ENCODE data around the gene DHCR24.

Gene DHCR24

GRCh38 chr1:54850069-54850730 lies 36.8 kb downstream of the DHCR24 start:
- Mint-ChIP-seq H3K27me3 (no peaks in the 10 kb centered on the region), H3K36me3 (peaks cover 17% of the 10 kb centered on the region), H3K27ac (no peak overlapping the region), H3K9me3 (peaks cover 2% of the 10 kb centered on the region), H3K4me3 (no peak overlapping the region), H3K4me1 (no peaks in the 10 kb centered on the region)
- DNase-seq (ENCODE audit: low spot score in 2 of 2) (no peak), ATAC-seq (ENCODE audit: low read depth) (no peak)

GRCh38 chr1:54849219-54850068 lies 37.6 kb downstream of the DHCR24 start:
- DNase-seq (ENCODE audit: low spot score in 2 of 2): no peak
- no peak overlapping the region for H3K4me3 Mint-ChIP-seq
- ATAC-seq (ENCODE audit: low read depth): no peak
- no peaks in the 10 kb centered on the region for H3K4me1 Mint-ChIP-seq
- peaks cover 2% of the 10 kb centered on the region for H3K9me3 Mint-ChIP-seq
- H3K27ac Mint-ChIP-seq: no peak overlapping the region
- H3K36me3 Mint-ChIP-seq: peaks cover 16% of the 10 kb centered on the region
- no peaks in the 10 kb centered on the region for H3K27me3 Mint-ChIP-seq

- no peak overlapping the region for H3K27ac Mint-ChIP-seq
- no peaks in the 10 kb centered on the region for H3K27me3 Mint-ChIP-seq
- no peak for ATAC-seq (ENCODE audit: low read depth)
- H3K36me3 Mint-ChIP-seq: peaks cover 16% of the 10 kb centered on the region
- no peak for DNase-seq (ENCODE audit: low spot score in 2 of 2)
- H3K4me1 Mint-ChIP-seq: no peaks in the 10 kb centered on the region
- no peak overlapping the region for H3K4me3 Mint-ChIP-seq
- H3K9me3 Mint-ChIP-seq: peaks cover 2% of the 10 kb centered on the region
These were observed 38.7 kb downstream of the DHCR24 start for GRCh38 chr1:54848134-54848948.

GRCh38 chr1:54846716-54847284 lies 40.2 kb downstream of the DHCR24 start:
- Mint-ChIP-seq H3K9me3 (peaks cover 2% of the 10 kb centered on the region), H3K27me3 (no peaks in the 10 kb centered on the region), H3K4me3 (no peak overlapping the region), H3K27ac (no peak overlapping the region), H3K4me1 (no peaks in the 10 kb centered on the region), H3K36me3 (peaks cover 11% of the 10 kb centered on the region)
- DNase-seq (ENCODE audit: low spot score in 2 of 2) (no peak), ATAC-seq (ENCODE audit: low read depth) (no peak)

GRCh38 chr1:54846301-54846700 lies 40.7 kb downstream of the DHCR24 start:
- Mint-ChIP-seq H3K9me3 (peaks cover 2% of the 10 kb centered on the region), H3K4me1 (no peaks in the 10 kb centered on the region), H3K27me3 (no peaks in the 10 kb centered on the region), H3K4me3 (no peak overlapping the region), H3K36me3 (peaks cover 9% of the 10 kb centered on the region), H3K27ac (no peak overlapping the region)
- ATAC-seq (ENCODE audit: low read depth): no peak
- no peak for DNase-seq (ENCODE audit: low spot score in 2 of 2)

- H3K36me3 Mint-ChIP-seq: peaks cover 7% of the 10 kb centered on the region
- H3K9me3 Mint-ChIP-seq: peaks cover 2% of the 10 kb centered on the region
- H3K27me3 Mint-ChIP-seq: no peaks in the 10 kb centered on the region
- no peak overlapping the region for H3K4me3 Mint-ChIP-seq
- DNase-seq (ENCODE audit: low spot score in 2 of 2): no peak
- no peaks in the 10 kb centered on the region for H3K4me1 Mint-ChIP-seq
- no peak overlapping the region for H3K27ac Mint-ChIP-seq
- no peak for ATAC-seq (ENCODE audit: low read depth)
These were observed 41.2 kb downstream of the DHCR24 start for GRCh38 chr1:54845772-54846171.

GRCh38 chr1:54844564-54844963 lies 42.4 kb downstream of the DHCR24 start:
- Mint-ChIP-seq H3K36me3 (peaks cover 4% of the 10 kb centered on the region), H3K9me3 (peaks cover 2% of the 10 kb centered on the region), H3K4me1 (no peaks in the 10 kb centered on the region), H3K27me3 (no peaks in the 10 kb centered on the region), H3K4me3 (no peak overlapping the region), H3K27ac (no peak overlapping the region)
- no peak for ATAC-seq (ENCODE audit: low read depth)
- DNase-seq (ENCODE audit: low spot score in 2 of 2): no peak

- Mint-ChIP-seq H3K9me3 (peaks cover 2% of the 10 kb centered on the region), H3K27ac (no peak overlapping the region), H3K27me3 (no peaks in the 10 kb centered on the region), H3K4me1 (no peaks in the 10 kb centered on the region), H3K36me3 (peaks cover 4% of the 10 kb centered on the region), H3K4me3 (no peak overlapping the region)
- ATAC-seq (ENCODE audit: low read depth) (no peak), DNase-seq (ENCODE audit: low spot score in 2 of 2) (no peak)
These were observed 43.5 kb downstream of the DHCR24 start for GRCh38 chr1:54843449-54843848.

GRCh38 chr1:54842963-54843362 lies 44.0 kb downstream of the DHCR24 start:
- ATAC-seq (ENCODE audit: low read depth) (no peak), DNase-seq (ENCODE audit: low spot score in 2 of 2) (no peak)
- H3K27ac Mint-ChIP-seq: no peak overlapping the region
- no peaks in the 10 kb centered on the region for H3K4me1 Mint-ChIP-seq
- no peak overlapping the region for H3K4me3 Mint-ChIP-seq
- peaks cover 4% of the 10 kb centered on the region for H3K36me3 Mint-ChIP-seq
- peaks cover 2% of the 10 kb centered on the region for H3K9me3 Mint-ChIP-seq
- H3K27me3 Mint-ChIP-seq: no peaks in the 10 kb centered on the region

GRCh38 chr1:54842206-54842915 lies 44.6 kb downstream of the DHCR24 start:
- Mint-ChIP-seq H3K27ac (no peak overlapping the region), H3K36me3 (peaks cover 2% of the 10 kb centered on the region), H3K9me3 (no peaks in the 10 kb centered on the region), H3K27me3 (no peaks in the 10 kb centered on the region), H3K4me3 (no peak overlapping the region), H3K4me1 (no peaks in the 10 kb centered on the region)
- no peak for DNase-seq (ENCODE audit: low spot score in 2 of 2)
- ATAC-seq (ENCODE audit: low read depth): no peak

- DNase-seq (ENCODE audit: low spot score in 2 of 2) (no peak), ATAC-seq (ENCODE audit: low read depth) (no peak)
- Mint-ChIP-seq H3K4me1 (no peaks in the 10 kb centered on the region), H3K4me3 (no peak overlapping the region), H3K9me3 (no peaks in the 10 kb centered on the region), H3K27ac (no peak overlapping the region), H3K36me3 (peaks cover 2% of the 10 kb centered on the region), H3K27me3 (peaks cover 4% of the 10 kb centered on the region)
These were observed 47.2 kb downstream of the DHCR24 start for GRCh38 chr1:54839824-54840223.

GRCh38 chr1:54838565-54839180 lies 48.3 kb downstream of the DHCR24 start:
- H3K36me3 Mint-ChIP-seq: peaks cover 2% of the 10 kb centered on the region
- no peak for ATAC-seq (ENCODE audit: low read depth)

More at GRCh38 chr1:54838565-54839180, 48.3 kb downstream of the DHCR24 start:
- Mint-ChIP-seq H3K27ac (no peak overlapping the region), H3K4me1 (no peaks in the 10 kb centered on the region), H3K27me3 (peaks cover 4% of the 10 kb centered on the region), H3K9me3 (no peaks in the 10 kb centered on the region), H3K4me3 (no peak overlapping the region)
- no peak for DNase-seq (ENCODE audit: low spot score in 2 of 2)

Measured in memory B cell (primary cell).